HG02798 (cell line): ENCODE measurements around the gene IGFL2.
"Not testable (repeated sequence)": the region's sequence is repeated elsewhere in the genome, so short reads cannot be mapped to it uniquely, and the experiment has no call there.

Experiments used
- ATAC-seq: cut with Tn5 transposase; IDR thresholded peaks from one replicate; pipeline ENCODE4 v1.9.1; 2021; ENCODE audit warnings: mild to moderate bottlenecking; ENCODE audit not compliant: unreplicated experiment, poor library complexity

The IGFL2 gene

GRCh38 chr19:46205183-46205984, 57.3 kb downstream of the IGFL2 start:
- ATAC-seq, result no peak

- no peak for ATAC-seq
These were observed 58.1 kb downstream of the IGFL2 start for GRCh38 chr19:46206176-46206575.

GRCh38 chr19:46206682-46207081, 58.6 kb downstream of the IGFL2 start:
- no peak for ATAC-seq

GRCh38 chr19:46207858-46208257, 59.8 kb downstream of the IGFL2 start:
- not testable (repeated sequence) for ATAC-seq

- ATAC-seq, result no peak
These were observed 61.0 kb downstream of the IGFL2 start for GRCh38 chr19:46209051-46209450.

GRCh38 chr19:46209472-46209871, 61.4 kb downstream of the IGFL2 start:
- no peak for ATAC-seq

DNA sequence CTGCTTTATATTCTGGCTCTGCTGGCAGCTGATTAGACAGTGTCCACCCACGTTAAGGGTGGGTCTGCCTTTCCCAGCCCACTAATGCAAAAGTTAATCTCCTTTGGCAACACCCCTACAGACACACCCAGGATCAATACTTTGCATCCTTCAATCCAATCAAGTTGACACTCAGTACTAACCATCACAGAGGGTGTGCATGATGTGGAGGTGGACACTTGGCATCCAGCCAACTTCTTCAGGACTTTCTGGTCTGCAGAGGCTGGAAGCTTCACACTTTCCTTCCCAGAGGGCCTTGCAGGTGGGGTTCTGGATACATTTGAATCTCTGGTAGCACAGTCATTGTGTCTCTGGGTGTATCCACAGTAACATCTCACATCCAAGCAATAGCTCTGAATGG, 62.6 kb downstream of the IGFL2 start:
- no peak for ATAC-seq
